Esophagus muscularis mucosa (tissue), 4 donors: ENCODE measurements around the gene NAPA. TPM values are rescaled to one million over a fixed set of nuclear protein-coding genes. Genes with fewer than 3 reads are reported as not detected.

Source experiments
- DNase-seq: peaks from one replicate; pipeline ENCODE4 v3.0.0-alpha.2; 2017; ENCODE audit errors: extremely low spot score
- H3K27ac ChIP-seq, 4 donors: fragments of 200-600 bp; sonication (generic); replicated peaks in 1 of 4; 1 replicate in 3 of 4; 2 replicates in 1 of 4; pipeline ENCODE4 v1.5.1; 2016 to 2019; ENCODE audit warnings: mild to moderate bottlenecking in 1 of 4
- H3K27me3 ChIP-seq, 4 donors: fragments of 200-600 bp; sonication (generic); one replicate each; pipeline versions ENCODE4 v1.5.1 to v1.6.0; 2016 to 2019
- H3K36me3 ChIP-seq, 4 donors: fragments of 200-600 bp; sonication (generic); one replicate each; pipeline ENCODE4 v1.5.1; 2016 to 2019
- H3K4me1 ChIP-seq, 4 donors: fragments of 200-600 bp; sonication (generic); one replicate each; pipeline ENCODE4 v1.5.1; 2016 to 2019
- H3K4me3 ChIP-seq, 4 donors: fragments of 200-600 bp; sonication (generic); 1 replicate in 2 of 4; 2 replicates in 2 of 4; pipeline ENCODE4 v1.5.1; 2016 to 2019; ENCODE audit warnings: mild to moderate bottlenecking in 4 of 4, moderate library complexity in 1 of 4
- H3K9me3 ChIP-seq, 4 donors: fragments of 200-600 bp; sonication (generic); 1 replicate in 3 of 4; 2 replicates in 1 of 4; pipeline ENCODE4 v1.5.1; 2016 to 2019
- EP300 ChIP-seq: sonication (generic); formaldehyde crosslinking; IDR thresholded peaks from one replicate; pipeline ENCODE4 v1.6.1; 2017; ENCODE audit warnings: antibody characterized with exemption
- POLR2A ChIP-seq: fragments of 450-650 bp; IDR thresholded peaks from one replicate; pipeline ENCODE4 v1.6.1; 2017; ENCODE audit warnings: antibody characterized with exemption, moderate library complexity, mild to moderate bottlenecking, low read depth
- POLR2AphosphoS5 ChIP-seq, 2 donors: sonication (generic); formaldehyde crosslinking; IDR thresholded peaks; one replicate each; pipeline ENCODE4 v1.6.1; 2017; ENCODE audit warnings: antibody characterized with exemption in 2 of 2
- WGBS: methylation state at CpG from one replicate; pipeline ENCODE4 v1.1.5; 2018; 5-methylcytosine and 5-hydroxymethylcytosine counted together
- intact Hi-C: fragments of 100-400 bp; cut with DNase I; formaldehyde crosslinking; loops from one replicate; pipeline ENCODE4 v1.15.1; 2023
- total RNA-seq, 4 donors: library from RNA; depleted of rRNA; stranded (reverse); fragments of >200 nt; gene quantifications; one replicate each; pipeline versions ENCODE4 v1.1.0 to v1.2.1, GENCODE V29; 2016
- TF ChIP-seq, protein P1 (sequence below), 3 experiments: fragments of 200-600 bp in 2 of 3; fragments of 450-650 bp in 1 of 3; sonication (generic) in 2 of 3; IDR thresholded peaks; one replicate each; pipeline ENCODE4 v1.5.1; 2017 to 2019; ENCODE audit warnings: antibody characterized with exemption in 3 of 3, mild to moderate bottlenecking in 2 of 3, moderate library complexity in 1 of 3

Gene NAPA
- total RNA-seq, 4 donors from 2014 or later, result 109 to 164 (median 148) TPM

GRCh38 chr19:47461876-47462275, 53.0 kb downstream of the NAPA start:
- H3K4me3 ChIP-seq, result no peak overlapping the region
- peaks cover 0 to 15% (median 7%) of the 10 kb centered on the region in 4 donors for H3K36me3 ChIP-seq
- no peak for DNase-seq
- H3K9me3 ChIP-seq, result no peaks in the 10 kb centered on the region
- peaks cover 0 to 26% (median 5%) of the 10 kb centered on the region in 4 donors for H3K27me3 ChIP-seq
- intact Hi-C loops, result no loop called here
- TF ChIP-seq EP300 (no peak), POLR2AphosphoS5 (IDR thresholded peaks at IDR 0.05) (no peak), POLR2A (no peak)
- TF ChIP-seq, protein P1, sequence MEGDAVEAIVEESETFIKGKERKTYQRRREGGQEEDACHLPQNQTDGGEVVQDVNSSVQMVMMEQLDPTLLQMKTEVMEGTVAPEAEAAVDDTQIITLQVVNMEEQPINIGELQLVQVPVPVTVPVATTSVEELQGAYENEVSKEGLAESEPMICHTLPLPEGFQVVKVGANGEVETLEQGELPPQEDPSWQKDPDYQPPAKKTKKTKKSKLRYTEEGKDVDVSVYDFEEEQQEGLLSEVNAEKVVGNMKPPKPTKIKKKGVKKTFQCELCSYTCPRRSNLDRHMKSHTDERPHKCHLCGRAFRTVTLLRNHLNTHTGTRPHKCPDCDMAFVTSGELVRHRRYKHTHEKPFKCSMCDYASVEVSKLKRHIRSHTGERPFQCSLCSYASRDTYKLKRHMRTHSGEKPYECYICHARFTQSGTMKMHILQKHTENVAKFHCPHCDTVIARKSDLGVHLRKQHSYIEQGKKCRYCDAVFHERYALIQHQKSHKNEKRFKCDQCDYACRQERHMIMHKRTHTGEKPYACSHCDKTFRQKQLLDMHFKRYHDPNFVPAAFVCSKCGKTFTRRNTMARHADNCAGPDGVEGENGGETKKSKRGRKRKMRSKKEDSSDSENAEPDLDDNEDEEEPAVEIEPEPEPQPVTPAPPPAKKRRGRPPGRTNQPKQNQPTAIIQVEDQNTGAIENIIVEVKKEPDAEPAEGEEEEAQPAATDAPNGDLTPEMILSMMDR (IDR thresholded peaks at IDR 0.05), result no peak
- WGBS, result 80% methylated on average over 5 of the region's 5 CpGs
- no peak overlapping the region for H3K27ac ChIP-seq
- H3K4me1 ChIP-seq, result peaks cover 0 to 10% (median 6%) of the 10 kb centered on the region in 4 donors

DNA sequence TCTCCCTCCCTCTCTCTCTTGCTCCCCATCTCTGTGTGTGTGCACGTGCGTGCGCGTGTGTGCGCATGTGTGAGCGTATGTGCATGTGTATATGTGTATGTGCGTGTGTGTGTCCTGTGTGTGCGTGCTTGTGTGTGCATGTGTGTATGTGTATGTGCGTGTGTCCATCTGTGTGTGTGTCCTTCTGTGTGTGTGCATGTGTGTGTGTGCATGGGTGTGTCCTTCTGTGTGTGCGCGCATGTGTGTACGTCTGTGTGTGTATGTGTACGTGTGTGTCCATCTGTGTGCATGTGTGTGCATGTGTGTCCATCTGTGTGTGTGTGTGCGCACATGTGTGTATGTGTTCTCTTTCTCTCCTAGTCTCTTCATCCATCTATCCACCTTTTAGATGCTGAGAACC, 55.4 kb downstream of the NAPA start:
- H3K27me3 ChIP-seq, result peaks cover 0 to 40% (median 7%) of the 10 kb centered on the region in 4 donors
- WGBS, result 91% methylated on average over 14 of the region's 14 CpGs
- intact Hi-C loops, result no loop called here
- peaks cover 0 to 10% (median 6%) of the 10 kb centered on the region in 4 donors for H3K4me1 ChIP-seq
- H3K4me3 ChIP-seq, result no peak overlapping the region
- no peak for TF ChIP-seq EP300
- TF ChIP-seq, protein P1 (IDR thresholded peaks at IDR 0.05), result no peak
- no peak overlapping the region for H3K27ac ChIP-seq
- no peak for DNase-seq
- peaks cover 0 to 10% (median 9%) of the 10 kb centered on the region in 4 donors for H3K9me3 ChIP-seq
- H3K36me3 ChIP-seq, result peaks cover 0 to 20% (median 12%) of the 10 kb centered on the region in 4 donors

GRCh38 chr19:47458672-47459071, 56.2 kb downstream of the NAPA start:
- Histone ChIP-seq H3K4me3 (no peak overlapping the region), H3K9me3 (peaks cover 0 to 10% (median 9%) of the 10 kb centered on the region in 4 donors), H3K36me3 (peaks cover 0 to 23% (median 12%) of the 10 kb centered on the region in 4 donors), H3K27ac (no peak overlapping the region), H3K4me1 (peaks cover 0 to 10% (median 6%) of the 10 kb centered on the region in 4 donors), H3K27me3 (peaks cover 0 to 40% (median 7%) of the 10 kb centered on the region in 4 donors)
- intact Hi-C loops, result no loop called here
- 52% methylated on average over 5 of the region's 5 CpGs for WGBS
- TF ChIP-seq, protein P1 (IDR thresholded peaks at IDR 0.05), result no peak
- TF ChIP-seq POLR2A (no peak), EP300 (no peak), POLR2AphosphoS5 (IDR thresholded peaks at IDR 0.05) (no peak)
- DNase-seq, result no peak

- H3K4me1 ChIP-seq, result peaks cover 0 to 10% (median 6%) of the 10 kb centered on the region in 4 donors
- intact Hi-C loops, result no loop called here
- TF ChIP-seq POLR2A (no peak), POLR2AphosphoS5 (IDR thresholded peaks at IDR 0.05) (no peak), EP300 (no peak)
- TF ChIP-seq, protein P1 (IDR thresholded peaks at IDR 0.05), result no peak
- H3K36me3 ChIP-seq, result peaks cover 0 to 29% (median 13%) of the 10 kb centered on the region in 4 donors
- no peak for DNase-seq
- peaks cover 0 to 10% (median 9%) of the 10 kb centered on the region in 4 donors for H3K9me3 ChIP-seq
- H3K27me3 ChIP-seq, result peaks cover 0 to 40% (median 7%) of the 10 kb centered on the region in 4 donors
- H3K27ac ChIP-seq, result no peak overlapping the region
- WGBS, result 72% methylated on average over 26 of the region's 77 CpGs
- peak overlapping the region in 1 of 4 donors; percentile 20 for H3K4me3 ChIP-seq
These were observed 58.0 kb downstream of the NAPA start for GRCh38 chr19:47456721-47457474.
